GM23338 (cell line): Measurements from ENCODE around the gene LBX1. TPM values are rescaled to one million over a fixed set of nuclear protein-coding genes. Genes with fewer than 3 reads are reported as not detected.
A peak's percentile ranks its signal among the peaks of the same experiment; 100 is the strongest.

ENCODE experiments used
- ATAC-seq: fragments of 200-7000 bp; cut with Tn5 transposase; 3 replicates; pipeline ENCODE4 v1.9.1; 2020
- DNase-seq: peaks from one replicate; pipeline ENCODE4 v3.0.0-alpha.2; 2015; ENCODE audit warnings: low spot score
- H2AFZ ChIP-seq: fragments of 200-600 bp; sonication (generic); 2 replicates; pipeline ENCODE4 v1.8.0; 2016; ENCODE audit warnings: antibody characterized with exemption, mild to moderate bottlenecking, moderate library complexity
- H3F3A ChIP-seq: fragments of 200-600 bp; sonication (generic); replicated peaks from 2 replicates; pipeline ENCODE4 v1.8.0; 2017; ENCODE audit warnings: antibody characterized with exemption, mixed run types, low read depth
- H3K27ac ChIP-seq: fragments of 200-600 bp; sonication (generic); 2 replicates; pipeline ENCODE4 v1.6.1; 2016; ENCODE audit warnings: low read depth
- H3K27me3 ChIP-seq: fragments of 200-600 bp; sonication (generic); 2 replicates; pipeline ENCODE4 v1.8.0; 2016; ENCODE audit warnings: mild to moderate bottlenecking, mixed run types, moderate library complexity; ENCODE audit not compliant: insufficient read depth
- H3K36me3 ChIP-seq: fragments of 200-600 bp; sonication (generic); 2 replicates; pipeline ENCODE4 v1.8.0; 2016; ENCODE audit warnings: mild to moderate bottlenecking; ENCODE audit not compliant: insufficient read depth
- H3K4me1 ChIP-seq: fragments of 200-600 bp; sonication (generic); 2 replicates; pipeline ENCODE4 v1.8.0; 2016; ENCODE audit warnings: mild to moderate bottlenecking, moderate library complexity; ENCODE audit not compliant: insufficient read depth
- H3K4me2 ChIP-seq: fragments of 200-600 bp; sonication (generic); 2 replicates; pipeline ENCODE4 v1.7.1; 2017; ENCODE audit warnings: mixed run types
- H3K4me3 ChIP-seq: fragments of 200-600 bp; sonication (generic); 2 replicates; pipeline ENCODE4 v1.6.1; 2016; ENCODE audit warnings: mixed run types
- H3K79me2 ChIP-seq: fragments of 200-600 bp; sonication (generic); replicated peaks from 2 replicates; pipeline ENCODE4 v1.8.0; 2017; ENCODE audit warnings: mild to moderate bottlenecking; ENCODE audit not compliant: insufficient read depth
- H3K9me2 ChIP-seq: fragments of 200-600 bp; sonication (generic); 2 replicates; pipeline ENCODE4 v1.8.0; 2017; ENCODE audit not compliant: insufficient read depth
- H4K20me1 ChIP-seq: fragments of 200-600 bp; sonication (generic); replicated peaks from 2 replicates; pipeline ENCODE4 v1.8.0; 2017; ENCODE audit warnings: mild to moderate bottlenecking; ENCODE audit not compliant: insufficient read depth
- H3K27ac Mint-ChIP-seq: 2 replicates; pipeline ENCODE4 v1.8.0; 2020; ENCODE audit warnings: inconsistent platforms, mild to moderate bottlenecking, moderate library complexity, mixed read lengths
- H3K27me3 Mint-ChIP-seq: 3 replicates; pipeline ENCODE4 v1.8.0; 2022; ENCODE audit warnings: low read depth, mild to moderate bottlenecking, moderate library complexity, mixed read lengths, inconsistent platforms; ENCODE audit not compliant: insufficient read depth, poor library complexity
- H3K36me3 Mint-ChIP-seq: 3 replicates; pipeline ENCODE4 v1.8.0; 2021; ENCODE audit warnings: low read depth, mild to moderate bottlenecking, inconsistent platforms, moderate library complexity, mixed read lengths
- H3K4me1 Mint-ChIP-seq: 3 replicates; pipeline ENCODE4 v1.8.0; 2020; ENCODE audit warnings: mild to moderate bottlenecking, inconsistent platforms, mixed read lengths
- H3K4me3 Mint-ChIP-seq: 3 replicates; pipeline ENCODE4 v1.8.0; 2021; ENCODE audit warnings: moderate library complexity, mild to moderate bottlenecking, inconsistent platforms, mixed read lengths
- H3K9me3 Mint-ChIP-seq: 3 replicates; pipeline ENCODE4 v1.8.0; 2020; ENCODE audit warnings: moderate library complexity, mild to moderate bottlenecking, inconsistent platforms, mixed read lengths
- CREB1 ChIP-seq: fragments of 250-450 bp; sonication (Bioruptor Pico); IDR thresholded peaks from 2 replicates; pipeline ENCODE4 v1.5.0; 2020; ENCODE audit warnings: low read depth, mild to moderate bottlenecking, moderate library complexity
- CTCF ChIP-seq, 2 experiments: fragments of 200-600 bp in 1 of 2; sonication (generic) in 1 of 2; conservative IDR thresholded peaks; 2 replicates each; pipeline versions ENCODE4 v1.5.1 to v1.6.1; 2016 to 2017; ENCODE audit warnings: antibody characterized with exemption in 2 of 2, low read depth in 2 of 2, mild to moderate bottlenecking in 2 of 2, moderate library complexity in 1 of 2
- ETS1 ChIP-seq: IDR thresholded peaks from 2 replicates; pipeline ENCODE4 v1.6.1; 2016; ENCODE audit warnings: antibody characterized with exemption
- EZH2 ChIP-seq: fragments of 200-600 bp; sonication (generic); IDR thresholded peaks from one replicate; pipeline ENCODE4 v1.8.0; 2017; ENCODE audit warnings: antibody characterized with exemption, mild to moderate bottlenecking, low read depth; ENCODE audit not compliant: unreplicated experiment
- EZH2phosphoT487 ChIP-seq: fragments of 200-600 bp; sonication (generic); IDR thresholded peaks from one replicate; pipeline ENCODE4 v1.8.1; 2018; ENCODE audit warnings: antibody characterized with exemption; ENCODE audit not compliant: unreplicated experiment
- JUNB ChIP-seq: IDR thresholded peaks from one replicate; pipeline ENCODE4 v1.6.1; 2016; ENCODE audit warnings: antibody characterized with exemption; ENCODE audit not compliant: unreplicated experiment
- NANOG ChIP-seq: IDR thresholded peaks from 2 replicates; pipeline ENCODE4 v1.6.1; 2016; ENCODE audit warnings: antibody characterized with exemption, borderline replicate concordance
- POLR2AphosphoS5 ChIP-seq: IDR thresholded peaks from 2 replicates; pipeline ENCODE4 v1.6.1; 2016; ENCODE audit warnings: antibody characterized with exemption, low read depth
- STAT1 ChIP-seq: IDR thresholded peaks from one replicate; pipeline ENCODE4 v1.6.1; 2016; ENCODE audit warnings: antibody characterized with exemption; ENCODE audit not compliant: unreplicated experiment
- ZNF114 ChIP-seq: fragments of 250-450 bp; sonication (Bioruptor Pico); IDR thresholded peaks from 2 replicates; pipeline ENCODE4 v1.5.0; 2020; ENCODE audit warnings: mild to moderate bottlenecking, moderate library complexity
- ZNF331 ChIP-seq: fragments of 250-450 bp; sonication (Bioruptor Pico); IDR thresholded peaks from 2 replicates; pipeline ENCODE4 v1.5.0; 2020; ENCODE audit warnings: low read depth, mild to moderate bottlenecking, moderate library complexity
- polyA plus RNA-seq: library from polyadenylated mRNA; unstranded; fragments of >200 nt; fragmentation: Nextera tagmentation; extraction: Ambion mirVana; gene quantifications from 2 replicates; pipeline ENCODE4 v1.2.1, GENCODE V29; 2016
- total RNA-seq: library from RNA; depleted of rRNA; stranded (reverse); fragments of >200 nt; shearing (Covaris generic); gene quantifications from 2 replicates; pipeline ENCODE4 v1.2.3, GENCODE V29; 2014
- TF ChIP-seq, protein P1 (sequence below): fragments of 250-450 bp; sonication (Bioruptor Pico); IDR thresholded peaks from 2 replicates; pipeline ENCODE4 v1.5.0; 2020; ENCODE audit warnings: mild to moderate bottlenecking, moderate library complexity
- TF ChIP-seq, protein P2 (sequence below): IDR thresholded peaks from one replicate; pipeline ENCODE4 v1.6.1; 2018; ENCODE audit warnings: antibody characterized with exemption; ENCODE audit not compliant: unreplicated experiment

Gene LBX1
- total and polyA plus RNA-seq, 2 experiments from 2014 or later: not detected

- no peaks in the 10 kb centered on the region for H3K79me2 ChIP-seq
- no peak overlapping the region for H2AFZ ChIP-seq
- no peak overlapping the region for H3K27ac ChIP-seq
- no peaks in the 10 kb centered on the region for H3F3A ChIP-seq
- H3K9me2 ChIP-seq: no peaks in the 10 kb centered on the region
- H3K27ac Mint-ChIP-seq: no peak overlapping the region; the same call in 1 of the 2 replicates
- DNase-seq (peak; percentile 59), ATAC-seq (peak; percentile 33)
- peak overlapping the region; percentile 27; the same call in 1 of the 3 replicates for H3K4me3 Mint-ChIP-seq
- TF ChIP-seq JUNB: no peak
- no peak for TF ChIP-seq POLR2AphosphoS5
- TF ChIP-seq EZH2: no peak
- no peak for TF ChIP-seq ETS1
- TF ChIP-seq, protein P1, sequence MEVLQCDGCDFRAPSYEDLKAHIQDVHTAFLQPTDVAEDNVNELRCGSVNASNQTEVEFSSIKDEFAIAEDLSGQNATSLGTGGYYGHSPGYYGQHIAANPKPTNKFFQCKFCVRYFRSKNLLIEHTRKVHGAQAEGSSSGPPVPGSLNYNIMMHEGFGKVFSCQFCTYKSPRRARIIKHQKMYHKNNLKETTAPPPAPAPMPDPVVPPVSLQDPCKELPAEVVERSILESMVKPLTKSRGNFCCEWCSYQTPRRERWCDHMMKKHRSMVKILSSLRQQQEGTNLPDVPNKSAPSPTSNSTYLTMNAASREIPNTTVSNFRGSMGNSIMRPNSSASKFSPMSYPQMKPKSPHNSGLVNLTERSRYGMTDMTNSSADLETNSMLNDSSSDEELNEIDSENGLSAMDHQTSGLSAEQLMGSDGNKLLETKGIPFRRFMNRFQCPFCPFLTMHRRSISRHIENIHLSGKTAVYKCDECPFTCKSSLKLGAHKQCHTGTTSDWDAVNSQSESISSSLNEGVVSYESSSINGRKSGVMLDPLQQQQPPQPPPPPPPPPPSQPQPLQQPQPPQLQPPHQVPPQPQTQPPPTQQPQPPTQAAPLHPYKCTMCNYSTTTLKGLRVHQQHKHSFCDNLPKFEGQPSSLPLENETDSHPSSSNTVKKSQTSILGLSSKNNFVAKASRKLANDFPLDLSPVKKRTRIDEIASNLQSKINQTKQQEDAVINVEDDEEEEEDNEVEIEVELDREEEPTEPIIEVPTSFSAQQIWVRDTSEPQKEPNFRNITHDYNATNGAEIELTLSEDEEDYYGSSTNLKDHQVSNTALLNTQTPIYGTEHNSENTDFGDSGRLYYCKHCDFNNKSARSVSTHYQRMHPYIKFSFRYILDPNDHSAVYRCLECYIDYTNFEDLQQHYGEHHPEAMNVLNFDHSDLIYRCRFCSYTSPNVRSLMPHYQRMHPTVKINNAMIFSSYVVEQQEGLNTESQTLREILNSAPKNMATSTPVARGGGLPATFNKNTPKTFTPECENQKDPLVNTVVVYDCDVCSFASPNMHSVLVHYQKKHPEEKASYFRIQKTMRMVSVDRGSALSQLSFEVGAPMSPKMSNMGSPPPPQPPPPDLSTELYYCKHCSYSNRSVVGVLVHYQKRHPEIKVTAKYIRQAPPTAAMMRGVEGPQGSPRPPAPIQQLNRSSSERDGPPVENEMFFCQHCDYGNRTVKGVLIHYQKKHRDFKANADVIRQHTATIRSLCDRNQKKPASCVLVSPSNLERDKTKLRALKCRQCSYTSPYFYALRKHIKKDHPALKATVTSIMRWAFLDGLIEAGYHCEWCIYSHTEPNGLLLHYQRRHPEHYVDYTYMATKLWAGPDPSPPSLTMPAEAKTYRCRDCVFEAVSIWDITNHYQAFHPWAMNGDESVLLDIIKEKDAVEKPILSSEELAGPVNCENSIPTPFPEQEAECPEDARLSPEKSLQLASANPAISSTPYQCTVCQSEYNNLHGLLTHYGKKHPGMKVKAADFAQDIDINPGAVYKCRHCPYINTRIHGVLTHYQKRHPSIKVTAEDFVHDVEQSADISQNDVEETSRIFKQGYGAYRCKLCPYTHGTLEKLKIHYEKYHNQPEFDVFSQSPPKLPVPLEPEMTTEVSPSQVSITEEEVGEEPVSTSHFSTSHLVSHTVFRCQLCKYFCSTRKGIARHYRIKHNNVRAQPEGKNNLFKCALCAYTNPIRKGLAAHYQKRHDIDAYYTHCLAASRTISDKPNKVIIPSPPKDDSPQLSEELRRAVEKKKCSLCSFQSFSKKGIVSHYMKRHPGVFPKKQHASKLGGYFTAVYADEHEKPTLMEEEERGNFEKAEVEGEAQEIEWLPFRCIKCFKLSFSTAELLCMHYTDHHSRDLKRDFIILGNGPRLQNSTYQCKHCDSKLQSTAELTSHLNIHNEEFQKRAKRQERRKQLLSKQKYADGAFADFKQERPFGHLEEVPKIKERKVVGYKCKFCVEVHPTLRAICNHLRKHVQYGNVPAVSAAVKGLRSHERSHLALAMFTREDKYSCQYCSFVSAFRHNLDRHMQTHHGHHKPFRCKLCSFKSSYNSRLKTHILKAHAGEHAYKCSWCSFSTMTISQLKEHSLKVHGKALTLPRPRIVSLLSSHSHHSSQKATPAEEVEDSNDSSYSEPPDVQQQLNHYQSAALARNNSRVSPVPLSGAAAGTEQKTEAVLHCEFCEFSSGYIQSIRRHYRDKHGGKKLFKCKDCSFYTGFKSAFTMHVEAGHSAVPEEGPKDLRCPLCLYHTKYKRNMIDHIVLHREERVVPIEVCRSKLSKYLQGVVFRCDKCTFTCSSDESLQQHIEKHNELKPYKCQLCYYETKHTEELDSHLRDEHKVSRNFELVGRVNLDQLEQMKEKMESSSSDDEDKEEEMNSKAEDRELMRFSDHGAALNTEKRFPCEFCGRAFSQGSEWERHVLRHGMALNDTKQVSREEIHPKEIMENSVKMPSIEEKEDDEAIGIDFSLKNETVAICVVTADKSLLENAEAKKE: no peak
- no peak for TF ChIP-seq EZH2phosphoT487
- no peak for TF ChIP-seq NANOG
- no peak for TF ChIP-seq ZNF114 (CRISPR knock-in tag)
- TF ChIP-seq, protein P2, sequence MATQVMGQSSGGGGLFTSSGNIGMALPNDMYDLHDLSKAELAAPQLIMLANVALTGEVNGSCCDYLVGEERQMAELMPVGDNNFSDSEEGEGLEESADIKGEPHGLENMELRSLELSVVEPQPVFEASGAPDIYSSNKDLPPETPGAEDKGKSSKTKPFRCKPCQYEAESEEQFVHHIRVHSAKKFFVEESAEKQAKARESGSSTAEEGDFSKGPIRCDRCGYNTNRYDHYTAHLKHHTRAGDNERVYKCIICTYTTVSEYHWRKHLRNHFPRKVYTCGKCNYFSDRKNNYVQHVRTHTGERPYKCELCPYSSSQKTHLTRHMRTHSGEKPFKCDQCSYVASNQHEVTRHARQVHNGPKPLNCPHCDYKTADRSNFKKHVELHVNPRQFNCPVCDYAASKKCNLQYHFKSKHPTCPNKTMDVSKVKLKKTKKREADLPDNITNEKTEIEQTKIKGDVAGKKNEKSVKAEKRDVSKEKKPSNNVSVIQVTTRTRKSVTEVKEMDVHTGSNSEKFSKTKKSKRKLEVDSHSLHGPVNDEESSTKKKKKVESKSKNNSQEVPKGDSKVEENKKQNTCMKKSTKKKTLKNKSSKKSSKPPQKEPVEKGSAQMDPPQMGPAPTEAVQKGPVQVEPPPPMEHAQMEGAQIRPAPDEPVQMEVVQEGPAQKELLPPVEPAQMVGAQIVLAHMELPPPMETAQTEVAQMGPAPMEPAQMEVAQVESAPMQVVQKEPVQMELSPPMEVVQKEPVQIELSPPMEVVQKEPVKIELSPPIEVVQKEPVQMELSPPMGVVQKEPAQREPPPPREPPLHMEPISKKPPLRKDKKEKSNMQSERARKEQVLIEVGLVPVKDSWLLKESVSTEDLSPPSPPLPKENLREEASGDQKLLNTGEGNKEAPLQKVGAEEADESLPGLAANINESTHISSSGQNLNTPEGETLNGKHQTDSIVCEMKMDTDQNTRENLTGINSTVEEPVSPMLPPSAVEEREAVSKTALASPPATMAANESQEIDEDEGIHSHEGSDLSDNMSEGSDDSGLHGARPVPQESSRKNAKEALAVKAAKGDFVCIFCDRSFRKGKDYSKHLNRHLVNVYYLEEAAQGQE: no peak
- TF ChIP-seq ZNF331 (CRISPR knock-in tag): no peak
- no peak for TF ChIP-seq CTCF (conservative IDR thresholded peaks at IDR 0.05; ENCODE audit: low read depth in 2 of 2)
- TF ChIP-seq CREB1: no peak
- TF ChIP-seq STAT1: no peak
- no peaks in the 10 kb centered on the region for H3K36me3 ChIP-seq
- H3K27me3 ChIP-seq: 0 out of 2 replicates have a peak, but pooled peaks cover 6% of the 10 kb centered on the region
- no peaks in the 10 kb centered on the region for H3K36me3 Mint-ChIP-seq
- peaks cover 19% of the 10 kb centered on the region for H3K27me3 Mint-ChIP-seq
- H4K20me1 ChIP-seq: no peaks in the 10 kb centered on the region
- H3K4me1 ChIP-seq: peaks cover 24% of the 10 kb centered on the region
- H3K4me1 Mint-ChIP-seq: peaks cover 39% of the 10 kb centered on the region
- no peaks in the 10 kb centered on the region for H3K9me3 Mint-ChIP-seq
- no peak overlapping the region for H3K4me3 ChIP-seq
- H3K4me2 ChIP-seq: peak overlapping the region; percentile 40; the same call in 1 of the 2 replicates
Observed at GRCh38 chr10:101267290-101267680, 38.0 kb upstream of the LBX1 start.
